Activated CD4-positive, alpha-beta T cell treated with anti-CD3 and anti-CD28 coated beads, Interleukin-2, amount 50 U/mL, for 4 hours (primary cell): Measurements from ENCODE around the gene MCU.
"Not testable (repeated sequence)": the region's sequence is repeated elsewhere in the genome, so short reads cannot be mapped to it uniquely, and the experiment has no call there.

Source experiments
- DNase-seq, 2 experiments: peaks; one replicate each; pipeline ENCODE4 v3.0.0-alpha.2; 2020

Gene MCU

GRCh38 chr10:72852508-72852907 is 160.6 kb downstream of the MCU start:
- DNase-seq, result no peak

GRCh38 chr10:72855129-72855528 is 163.2 kb downstream of the MCU start:
- no peak for DNase-seq

- DNase-seq, result no peak
Measured at GRCh38 chr10:72855790-72856189, 163.8 kb downstream of the MCU start.

- DNase-seq, result no peak
Measured at GRCh38 chr10:72858067-72858466, 166.1 kb downstream of the MCU start.

- no peak for DNase-seq
Measured at GRCh38 chr10:72862957-72863356, 171.0 kb downstream of the MCU start.

GRCh38 chr10:72875250-72876055 is 183.5 kb downstream of the MCU start:
- DNase-seq, result no peak

- DNase-seq, result no peak
Measured at GRCh38 chr10:72879245-72879644, 187.3 kb downstream of the MCU start.

GRCh38 chr10:72881291-72881690 is 189.3 kb downstream of the MCU start:
- no peak for DNase-seq

GRCh38 chr10:72883861-72884260 is 191.9 kb downstream of the MCU start:
- no peak for DNase-seq

- no peak for DNase-seq
Measured at GRCh38 chr10:72885953-72886352, 194.0 kb downstream of the MCU start.

GRCh38 chr10:72886621-72887020 is 194.7 kb downstream of the MCU start:
- no peak for DNase-seq

GRCh38 chr10:72887043-72887442 is 195.1 kb downstream of the MCU start:
- no peak for DNase-seq

- DNase-seq, result no peak
Measured at GRCh38 chr10:72888151-72888638, 196.3 kb downstream of the MCU start.

GRCh38 chr10:72889391-72889831 is 197.5 kb downstream of the MCU start:
- no peak for DNase-seq

GRCh38 chr10:72890086-72890485 is 198.1 kb downstream of the MCU start:
- no peak for DNase-seq

GRCh38 chr10:72893136-72893798 is 201.3 kb downstream of the MCU start, which contains the start of gene OIT3:
OIT3 (plus strand) TSS chr10:72893739; CDS start chr10:72893799, 60 bp downstream.
- no peak for DNase-seq

- DNase-seq, result no peak
Measured at GRCh38 chr10:72895236-72895850, 203.4 kb downstream of the MCU start.

- DNase-seq, result no peak
Measured at GRCh38 chr10:72898616-72899015, 206.7 kb downstream of the MCU start.

GRCh38 chr10:72899545-72899944 is 207.6 kb downstream of the MCU start:
- DNase-seq, result no peak

- DNase-seq, result not testable (repeated sequence)
Measured at GRCh38 chr10:72903941-72904446, 212.1 kb downstream of the MCU start.

GRCh38 chr10:72904806-72905205 is 212.9 kb downstream of the MCU start:
- no peak for DNase-seq

GRCh38 chr10:72906446-72906845 is 214.5 kb downstream of the MCU start:
- no peak for DNase-seq

GRCh38 chr10:72910705-72911104 is 218.8 kb downstream of the MCU start:
- DNase-seq, result no peak
